ENCODE results near the gene RIPOR3.
A peak's percentile ranks its signal among the peaks of the same experiment; 100 is the strongest.

Gene RIPOR3

GRCh38 chr20:50690650-50691572 is at the start of gene RIPOR3:
Gene RIPOR3 (minus strand): TSS chr20:50691542. CDS start chr20:50691128, 414 bp downstream.
- no peak for DNase-seq (ENCODE audit: low read depth, low spot score)

GRCh38 chr20:50737352-50737751 is 46.0 kb upstream of the RIPOR3 start:
- no peak for DNase-seq (ENCODE audit: low read depth, low spot score)

GRCh38 chr20:50735813-50736212 is 44.5 kb upstream of the RIPOR3 start:
- DNase-seq (ENCODE audit: low read depth, low spot score), result no peak

GRCh38 chr20:50734730-50735679 is 43.7 kb upstream of the RIPOR3 start:
- DNase-seq (ENCODE audit: low read depth, low spot score), result no peak

GRCh38 chr20:50733644-50734349 is 42.5 kb upstream of the RIPOR3 start:
- DNase-seq (ENCODE audit: low read depth, low spot score), result no peak

GRCh38 chr20:50731930-50732690 is 40.8 kb upstream of the RIPOR3 start:
- no peak for DNase-seq (ENCODE audit: low read depth, low spot score)

GRCh38 chr20:50731055-50731929 is 40.0 kb upstream of the RIPOR3 start, which contains the start of gene PARD6B:
Gene PARD6B (plus strand): TSS chr20:50731580. CDS start chr20:50731787, 207 bp downstream.
- peak; percentile 61 for DNase-seq (ENCODE audit: low read depth, low spot score)

- DNase-seq (ENCODE audit: low read depth, low spot score), result no peak
Measured at GRCh38 chr20:50730765-50731054, 39.4 kb upstream of the RIPOR3 start.

GRCh38 chr20:50729901-50730764 is 38.8 kb upstream of the RIPOR3 start:
- DNase-seq (ENCODE audit: low read depth, low spot score), result no peak

- DNase-seq (ENCODE audit: low read depth, low spot score), result no peak
Measured at GRCh38 chr20:50728981-50729874, 37.9 kb upstream of the RIPOR3 start.

GRCh38 chr20:50728486-50728980 is 37.2 kb upstream of the RIPOR3 start:
- DNase-seq (ENCODE audit: low read depth, low spot score), result no peak

GRCh38 chr20:50727792-50728485 is 36.6 kb upstream of the RIPOR3 start:
- DNase-seq (ENCODE audit: low read depth, low spot score), result no peak

GRCh38 chr20:50726955-50727791 is 35.8 kb upstream of the RIPOR3 start:
- no peak for DNase-seq (ENCODE audit: low read depth, low spot score)

- no peak for DNase-seq (ENCODE audit: low read depth, low spot score)
Measured at GRCh38 chr20:50725724-50726005, 34.3 kb upstream of the RIPOR3 start.

GRCh38 chr20:50724851-50725723 is 33.7 kb upstream of the RIPOR3 start:
- DNase-seq (ENCODE audit: low read depth, low spot score), result no peak

All from brain pericyte (primary cell).